HepG2 (cell line): Measurements from ENCODE around the gene PPP1R18. TPM values are rescaled to one million over a fixed set of nuclear protein-coding genes. Genes with fewer than 3 reads are reported as not detected.
A peak's percentile ranks its signal among the peaks of the same experiment; 100 is the strongest.

Source experiments
- CREB1 ChIP-seq, 2 experiments: fragments of 450-650 bp in 1 of 2; IDR thresholded peaks; 2 replicates each; pipeline ENCODE4 v1.6.1; 2016 to 2017; ENCODE audit warnings: control low read depth in 1 of 2, mild to moderate bottlenecking in 1 of 2, missing compliant biosample characterization in 1 of 2, missing genetic modification characterization in 1 of 2
- KDM2A ChIP-seq: sonication (generic); formaldehyde crosslinking; IDR thresholded peaks from 2 replicates; pipeline ENCODE4 v1.4.0; 2020; ENCODE audit warnings: low read depth, missing genetic modification reagents, borderline replicate concordance
- NPAS2 ChIP-seq: sonication (generic); formaldehyde crosslinking; IDR thresholded peaks from 2 replicates; pipeline ENCODE4 v1.8.0; 2022; ENCODE audit warnings: mild to moderate bottlenecking, missing genetic modification reagents, borderline replicate concordance
- PCBP1 ChIP-seq: fragments of 200-400 bp; formaldehyde crosslinking; IDR thresholded peaks from 2 replicates; pipeline ENCODE4 v1.6.1; 2017; ENCODE audit warnings: mild to moderate bottlenecking, low read depth, low read length, borderline replicate concordance
- SCMH1 ChIP-seq: sonication (generic); formaldehyde crosslinking; IDR thresholded peaks from 2 replicates; pipeline ENCODE4 v1.9.0; 2021; ENCODE audit warnings: missing genetic modification reagents, mild to moderate bottlenecking, borderline replicate concordance
- SIN3A ChIP-seq: IDR thresholded peaks from 2 replicates; pipeline ENCODE4 v1.6.1; 2011; ENCODE audit warnings: low read depth, mild to moderate bottlenecking, control low read depth, low read length, borderline replicate concordance
- SIX4 ChIP-seq: sonication (generic); formaldehyde crosslinking; IDR thresholded peaks from 2 replicates; pipeline ENCODE4 v1.4.0; 2020; ENCODE audit warnings: missing genetic modification reagents
- ZFYVE20 ChIP-seq: sonication (generic); formaldehyde crosslinking; IDR thresholded peaks from 2 replicates; pipeline ENCODE4 v1.8.0; 2023; ENCODE audit warnings: low read depth, mild to moderate bottlenecking, moderate library complexity, missing genetic modification reagents, borderline replicate concordance
- ZNF34 ChIP-seq: sonication (generic); formaldehyde crosslinking; IDR thresholded peaks from 2 replicates; pipeline ENCODE4 v1.4.0; 2020; ENCODE audit warnings: mild to moderate bottlenecking, missing genetic modification reagents, borderline replicate concordance
- polyA plus RNA-seq, 8 experiments: library from polyadenylated mRNA; depleted of rRNA in 3 of 8; stranded (reverse) in 7 of 8; unstranded in 1 of 8; fragments of >200 nt; fragmentation: Illumina TruSeq in 4 of 8; extraction: Trizol in 4 of 8; gene quantifications; 2 replicates each; pipeline versions ENCODE4 v1.2.1 to v1.2.3, GENCODE V29; 2011 to 2016; ENCODE audit warnings: low read depth in 4 of 8, missing spikeins in 1 of 8, mixed read lengths in 1 of 8; ENCODE audit not compliant: insufficient read depth in 1 of 8
- total RNA-seq, 5 experiments: library from RNA; depleted of rRNA; stranded (reverse); fragments of >200 nt; fragmentation: Illumina TruSeq; extraction: Trizol; gene quantifications; 2 replicates each; pipeline ENCODE4 v1.2.3, GENCODE V29; 2016; ENCODE audit warnings: low read depth in 1 of 5
- TF ChIP-seq, protein P1 (sequence below): sonication (generic); formaldehyde crosslinking; conservative IDR thresholded peaks from 2 replicates; pipeline ENCODE4 v1.4.0; 2020; ENCODE audit warnings: missing genetic modification reagents
- TF ChIP-seq, protein P2 (sequence below): sonication (generic); formaldehyde crosslinking; IDR thresholded peaks from 2 replicates; pipeline ENCODE4 v1.5.0; 2020; ENCODE audit warnings: missing genetic modification reagents, mild to moderate bottlenecking, borderline replicate concordance
- TF ChIP-seq, protein P3 (sequence below): sonication (generic); formaldehyde crosslinking; IDR thresholded peaks from 2 replicates; pipeline ENCODE4 v1.5.0; 2020; ENCODE audit warnings: mild to moderate bottlenecking, missing genetic modification reagents
- TF ChIP-seq, protein P4 (sequence below): sonication (generic); formaldehyde crosslinking; IDR thresholded peaks from 2 replicates; pipeline ENCODE4 v1.8.0; 2022; ENCODE audit warnings: mild to moderate bottlenecking, missing genetic modification reagents, moderate library complexity
- TF ChIP-seq, protein P5 (sequence below): sonication (generic); formaldehyde crosslinking; IDR thresholded peaks from 2 replicates; pipeline ENCODE4 v1.5.0; 2020; ENCODE audit warnings: mild to moderate bottlenecking, missing genetic modification reagents
- TF ChIP-seq, protein P6 (sequence below): sonication (generic); formaldehyde crosslinking; IDR thresholded peaks from 2 replicates; pipeline ENCODE4 v1.5.0; 2020; ENCODE audit warnings: missing genetic modification reagents

The PPP1R18 gene
- total and polyA plus RNA-seq, 2 of the 13 experiments (the other 11 are each of a cell fraction or from before 2014, with no cell fraction given): 4.9 to 9.2 TPM

DNA sequence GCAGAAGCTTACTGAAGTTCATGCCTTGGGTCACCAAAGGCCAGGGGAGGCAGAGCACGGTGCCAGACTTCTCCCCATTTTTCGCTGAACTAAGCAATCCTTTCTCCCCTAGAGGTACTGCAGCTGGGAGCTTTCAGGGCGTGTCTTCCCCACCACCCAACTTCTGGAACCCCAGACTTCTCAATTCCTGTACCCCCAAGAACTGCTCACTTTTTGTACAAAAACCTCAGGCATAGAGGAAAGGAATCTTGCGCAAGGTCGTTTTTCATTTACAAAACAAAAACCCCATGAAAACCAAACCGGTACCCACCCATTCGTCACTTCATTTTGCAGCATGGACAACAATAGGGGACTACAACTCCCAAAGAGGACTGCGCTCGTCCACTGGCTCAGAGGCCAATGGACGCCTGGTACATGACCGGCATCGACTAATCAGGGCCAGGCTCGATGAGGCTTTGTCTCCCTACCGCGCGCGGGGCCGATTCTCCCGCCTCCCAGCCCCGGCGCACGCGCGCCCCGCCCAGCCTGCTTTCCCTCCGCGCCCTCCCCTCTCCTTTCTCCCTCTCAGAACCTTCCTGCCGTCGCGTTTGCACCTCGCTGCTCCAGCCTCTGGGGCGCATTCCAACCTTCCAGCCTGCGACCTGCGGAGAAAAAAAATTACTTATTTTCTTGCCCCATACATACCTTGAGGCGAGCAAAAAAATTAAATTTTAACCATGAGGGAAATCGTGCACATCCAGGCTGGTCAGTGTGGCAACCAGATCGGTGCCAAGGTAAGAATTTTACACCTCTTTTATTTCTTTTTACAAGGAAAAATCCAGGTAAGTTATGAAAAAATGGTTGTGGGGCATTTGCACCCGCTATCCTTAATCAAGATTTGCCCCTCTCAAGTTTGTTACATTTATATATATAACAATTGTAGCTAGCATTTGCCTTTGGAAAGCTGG, 33.6 kb upstream of the PPP1R18 start, which contains the start of gene TUBB (continued):
- TF ChIP-seq, protein P1, sequence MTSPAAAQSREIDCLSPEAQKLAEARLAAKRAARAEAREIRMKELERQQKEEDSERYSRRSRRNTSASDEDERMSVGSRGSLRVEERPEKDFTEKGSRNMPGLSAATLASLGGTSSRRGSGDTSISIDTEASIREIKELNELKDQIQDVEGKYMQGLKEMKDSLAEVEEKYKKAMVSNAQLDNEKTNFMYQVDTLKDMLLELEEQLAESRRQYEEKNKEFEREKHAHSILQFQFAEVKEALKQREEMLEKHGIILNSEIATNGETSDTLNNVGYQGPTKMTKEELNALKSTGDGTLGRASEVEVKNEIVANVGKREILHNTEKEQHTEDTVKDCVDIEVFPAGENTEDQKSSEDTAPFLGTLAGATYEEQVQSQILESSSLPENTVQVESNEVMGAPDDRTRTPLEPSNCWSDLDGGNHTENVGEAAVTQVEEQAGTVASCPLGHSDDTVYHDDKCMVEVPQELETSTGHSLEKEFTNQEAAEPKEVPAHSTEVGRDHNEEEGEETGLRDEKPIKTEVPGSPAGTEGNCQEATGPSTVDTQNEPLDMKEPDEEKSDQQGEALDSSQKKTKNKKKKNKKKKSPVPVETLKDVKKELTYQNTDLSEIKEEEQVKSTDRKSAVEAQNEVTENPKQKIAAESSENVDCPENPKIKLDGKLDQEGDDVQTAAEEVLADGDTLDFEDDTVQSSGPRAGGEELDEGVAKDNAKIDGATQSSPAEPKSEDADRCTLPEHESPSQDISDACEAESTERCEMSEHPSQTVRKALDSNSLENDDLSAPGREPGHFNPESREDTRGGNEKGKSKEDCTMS (CRISPR knock-in tag): no peak
- TF ChIP-seq PCBP1: no peak
- TF ChIP-seq, protein P2, sequence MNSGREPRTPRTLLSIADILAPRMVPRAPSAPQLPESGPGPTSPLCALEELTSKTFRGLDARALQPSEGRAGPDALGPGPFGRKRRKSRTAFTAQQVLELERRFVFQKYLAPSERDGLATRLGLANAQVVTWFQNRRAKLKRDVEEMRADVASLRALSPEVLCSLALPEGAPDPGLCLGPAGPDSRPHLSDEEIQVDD (CRISPR knock-in tag): no peak
- TF ChIP-seq, protein P3, sequence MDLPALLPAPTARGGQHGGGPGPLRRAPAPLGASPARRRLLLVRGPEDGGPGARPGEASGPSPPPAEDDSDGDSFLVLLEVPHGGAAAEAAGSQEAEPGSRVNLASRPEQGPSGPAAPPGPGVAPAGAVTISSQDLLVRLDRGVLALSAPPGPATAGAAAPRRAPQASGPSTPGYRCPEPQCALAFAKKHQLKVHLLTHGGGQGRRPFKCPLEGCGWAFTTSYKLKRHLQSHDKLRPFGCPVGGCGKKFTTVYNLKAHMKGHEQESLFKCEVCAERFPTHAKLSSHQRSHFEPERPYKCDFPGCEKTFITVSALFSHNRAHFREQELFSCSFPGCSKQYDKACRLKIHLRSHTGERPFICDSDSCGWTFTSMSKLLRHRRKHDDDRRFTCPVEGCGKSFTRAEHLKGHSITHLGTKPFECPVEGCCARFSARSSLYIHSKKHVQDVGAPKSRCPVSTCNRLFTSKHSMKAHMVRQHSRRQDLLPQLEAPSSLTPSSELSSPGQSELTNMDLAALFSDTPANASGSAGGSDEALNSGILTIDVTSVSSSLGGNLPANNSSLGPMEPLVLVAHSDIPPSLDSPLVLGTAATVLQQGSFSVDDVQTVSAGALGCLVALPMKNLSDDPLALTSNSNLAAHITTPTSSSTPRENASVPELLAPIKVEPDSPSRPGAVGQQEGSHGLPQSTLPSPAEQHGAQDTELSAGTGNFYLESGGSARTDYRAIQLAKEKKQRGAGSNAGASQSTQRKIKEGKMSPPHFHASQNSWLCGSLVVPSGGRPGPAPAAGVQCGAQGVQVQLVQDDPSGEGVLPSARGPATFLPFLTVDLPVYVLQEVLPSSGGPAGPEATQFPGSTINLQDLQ (CRISPR knock-in tag): 0 out of 2 replicates have a peak, but pooled peaks have one; percentile 52
- no peak; the same call in 1 of the 2 replicates for TF ChIP-seq SIX4 (CRISPR knock-in tag)
- no peak for TF ChIP-seq ZFYVE20 (CRISPR knock-in tag)
- TF ChIP-seq SIN3A: peak; percentile 67; the same call in 1 of the 2 replicates
- TF ChIP-seq, protein P4, sequence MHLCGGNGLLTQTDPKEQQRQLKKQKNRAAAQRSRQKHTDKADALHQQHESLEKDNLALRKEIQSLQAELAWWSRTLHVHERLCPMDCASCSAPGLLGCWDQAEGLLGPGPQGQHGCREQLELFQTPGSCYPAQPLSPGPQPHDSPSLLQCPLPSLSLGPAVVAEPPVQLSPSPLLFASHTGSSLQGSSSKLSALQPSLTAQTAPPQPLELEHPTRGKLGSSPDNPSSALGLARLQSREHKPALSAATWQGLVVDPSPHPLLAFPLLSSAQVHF: no peak
- TF ChIP-seq KDM2A (CRISPR knock-in tag): peak; percentile 54; the same call in 1 of the 2 replicates
- no peak for TF ChIP-seq NPAS2 (CRISPR knock-in tag)
- peak; percentile 83 for TF ChIP-seq CREB1 (IDR thresholded peaks at IDR 0.05)
- peak; percentile 85 for TF ChIP-seq CREB1 (CRISPR knock-in tag; IDR thresholded peaks at IDR 0.05)
- TF ChIP-seq, protein P5, sequence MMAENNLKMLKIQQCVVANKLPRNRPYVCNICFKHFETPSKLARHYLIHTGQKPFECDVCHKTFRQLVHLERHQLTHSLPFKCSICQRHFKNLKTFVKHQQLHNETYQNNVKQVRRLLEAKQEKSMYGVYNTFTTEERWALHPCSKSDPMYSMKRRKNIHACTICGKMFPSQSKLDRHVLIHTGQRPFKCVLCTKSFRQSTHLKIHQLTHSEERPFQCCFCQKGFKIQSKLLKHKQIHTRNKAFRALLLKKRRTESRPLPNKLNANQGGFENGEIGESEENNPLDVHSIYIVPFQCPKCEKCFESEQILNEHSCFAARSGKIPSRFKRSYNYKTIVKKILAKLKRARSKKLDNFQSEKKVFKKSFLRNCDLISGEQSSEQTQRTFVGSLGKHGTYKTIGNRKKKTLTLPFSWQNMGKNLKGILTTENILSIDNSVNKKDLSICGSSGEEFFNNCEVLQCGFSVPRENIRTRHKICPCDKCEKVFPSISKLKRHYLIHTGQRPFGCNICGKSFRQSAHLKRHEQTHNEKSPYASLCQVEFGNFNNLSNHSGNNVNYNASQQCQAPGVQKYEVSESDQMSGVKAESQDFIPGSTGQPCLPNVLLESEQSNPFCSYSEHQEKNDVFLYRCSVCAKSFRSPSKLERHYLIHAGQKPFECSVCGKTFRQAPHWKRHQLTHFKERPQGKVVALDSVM (CRISPR knock-in tag): no peak
- TF ChIP-seq, protein P6, sequence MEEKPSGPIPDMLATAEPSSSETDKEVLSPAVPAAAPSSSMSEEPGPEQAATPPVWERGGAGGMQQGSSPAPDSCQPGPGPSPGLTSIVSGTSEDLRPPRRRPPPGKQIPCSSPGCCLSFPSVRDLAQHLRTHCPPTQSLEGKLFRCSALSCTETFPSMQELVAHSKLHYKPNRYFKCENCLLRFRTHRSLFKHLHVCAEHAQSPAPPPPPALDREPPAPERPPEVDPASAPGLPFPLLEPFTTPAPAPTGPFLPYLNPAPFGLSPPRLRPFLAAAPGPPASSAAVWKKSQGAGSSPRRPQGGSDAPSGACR (CRISPR knock-in tag): no peak
- TF ChIP-seq ZNF34: no peak
- TF ChIP-seq SCMH1 (CRISPR knock-in tag): no peak
